HG03097 (cell line): ENCODE data around the gene TBC1D9B.
"Not testable (repeated sequence)": the region's sequence is repeated elsewhere in the genome, so short reads cannot be mapped to it uniquely, and the experiment has no call there.

Experiments used
- ATAC-seq: cut with Tn5 transposase; IDR thresholded peaks from one replicate; pipeline ENCODE4 v1.9.1; 2021; ENCODE audit not compliant: unreplicated experiment, low FRiP score

Gene TBC1D9B

GRCh38 chr5:179886190-179886911, 21.3 kb downstream of the TBC1D9B start:
- no peak for ATAC-seq

- no peak for ATAC-seq
Observed at GRCh38 chr5:179885491-179886090, 22.1 kb downstream of the TBC1D9B start.

- no peak for ATAC-seq
Observed at GRCh38 chr5:179883163-179883562, 24.5 kb downstream of the TBC1D9B start.

GRCh38 chr5:179882338-179882737, 25.4 kb downstream of the TBC1D9B start:
- no peak for ATAC-seq

- no peak for ATAC-seq
Observed at GRCh38 chr5:179880848-179881590, 26.7 kb downstream of the TBC1D9B start.

- ATAC-seq: no peak
Observed at GRCh38 chr5:179880066-179880650, 27.5 kb downstream of the TBC1D9B start.

GRCh38 chr5:179879690-179880010, 28.0 kb downstream of the TBC1D9B start:
- ATAC-seq: no peak

- ATAC-seq: no peak
Observed at GRCh38 chr5:179879003-179879689, 28.6 kb downstream of the TBC1D9B start.

GRCh38 chr5:179878222-179879002, 29.3 kb downstream of the TBC1D9B start:
- ATAC-seq: no peak

GRCh38 chr5:179876610-179876952, 31.1 kb downstream of the TBC1D9B start:
- no peak for ATAC-seq

- ATAC-seq: no peak
Observed at GRCh38 chr5:179875741-179876609, 31.7 kb downstream of the TBC1D9B start.

- no peak for ATAC-seq
Observed at GRCh38 chr5:179874536-179875292, 33.0 kb downstream of the TBC1D9B start.

- ATAC-seq: no peak
Observed at GRCh38 chr5:179874136-179874535, 33.6 kb downstream of the TBC1D9B start.

GRCh38 chr5:179873588-179874110, 34.0 kb downstream of the TBC1D9B start:
- no peak for ATAC-seq

- no peak for ATAC-seq
Observed at GRCh38 chr5:179872828-179873575, 34.7 kb downstream of the TBC1D9B start.

- ATAC-seq: no peak
Observed at GRCh38 chr5:179872055-179872827, 35.5 kb downstream of the TBC1D9B start.

- not testable (repeated sequence) for ATAC-seq
Observed at GRCh38 chr5:179871533-179871932, 36.2 kb downstream of the TBC1D9B start.
